ENCODE measurements around the gene HLA-DMB.

HLA-DMB gene

DNA sequence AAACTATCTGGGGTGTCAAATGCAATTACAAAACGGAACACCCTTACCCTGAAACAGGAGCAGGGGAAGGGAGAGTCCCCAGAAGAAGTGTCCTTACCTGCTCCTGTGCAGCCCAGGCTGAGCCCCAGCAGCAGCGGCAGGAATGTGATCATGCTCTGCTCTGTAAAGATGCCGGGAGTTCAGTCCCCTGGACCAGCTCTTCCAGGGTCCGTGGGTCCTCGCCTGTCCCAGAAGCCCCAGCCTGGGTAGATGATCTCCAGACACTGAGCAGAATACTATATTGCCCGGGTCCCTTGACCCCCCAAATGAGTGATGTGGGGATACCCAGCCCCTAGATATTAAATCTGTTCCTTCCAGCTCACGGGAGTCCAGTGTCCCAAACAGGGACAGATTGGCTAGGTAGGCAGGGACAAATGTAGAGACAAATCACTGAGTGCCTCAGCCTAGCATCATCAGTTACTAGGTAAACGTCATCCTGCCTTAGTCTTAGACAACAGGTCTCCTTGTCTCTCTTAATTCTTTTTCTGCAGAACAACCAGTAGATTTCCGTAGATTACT is at the start of gene HLA-DMB:
HLA-DMB (minus strand) TSS at position 373 of the 558 bp plus-strand sequence; CDS start at position 152, 221 bp downstream.
- H3K4me3 ChIP-seq (ENCODE audit: low read length) = no peak within 1 kb of the TSS
- TF ChIP-seq CTCF (conservative IDR thresholded peaks at IDR 0.05; ENCODE audit: low read length) = no peak
- DNase-seq (ENCODE audit: low read depth) = peak; percentile 72

- H3K4me3 ChIP-seq (ENCODE audit: low read length) = no peak overlapping the region
- TF ChIP-seq CTCF (conservative IDR thresholded peaks at IDR 0.05; ENCODE audit: low read length) = no peak
- DNase-seq (ENCODE audit: low read depth) = no peak
Observed at GRCh38 chr6:32989368-32989767, 48.5 kb upstream of the HLA-DMB start.

GRCh38 chr6:32984622-32985389 is 44.0 kb upstream of the HLA-DMB start:
- peak; percentile 91 for TF ChIP-seq CTCF (conservative IDR thresholded peaks at IDR 0.05; ENCODE audit: low read length)

GRCh38 chr6:32983964-32984621 is 43.3 kb upstream of the HLA-DMB start:
- DNase-seq (ENCODE audit: low read depth) = no peak
- TF ChIP-seq CTCF (conservative IDR thresholded peaks at IDR 0.05; ENCODE audit: low read length) = no peak
- no peak overlapping the region for H3K4me3 ChIP-seq (ENCODE audit: low read length)

More at GRCh38 chr6:32984622-32985389, 44.0 kb upstream of the HLA-DMB start:
- no peak overlapping the region for H3K4me3 ChIP-seq (ENCODE audit: low read length)
- peak; percentile 79 for DNase-seq (ENCODE audit: low read depth)

DNA sequence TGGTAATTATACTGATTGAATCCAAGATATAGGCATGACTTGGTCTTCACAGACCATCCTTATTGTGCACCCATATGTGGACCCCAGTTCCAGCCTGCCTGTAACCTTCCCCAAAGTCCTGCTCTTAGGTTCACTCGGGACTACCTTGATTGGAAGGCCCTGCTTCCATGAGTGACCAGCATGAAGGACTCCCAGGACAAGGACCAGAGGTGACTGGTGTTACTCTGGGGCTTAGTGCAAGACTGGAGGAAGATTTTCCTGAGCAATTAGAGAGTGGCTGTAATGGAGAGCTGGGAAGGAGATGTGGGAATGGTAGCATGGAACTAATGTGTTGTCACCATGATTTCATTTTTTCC is 42.6 kb upstream of the HLA-DMB start:
- DNase-seq (ENCODE audit: low read depth) = no peak
- no peak overlapping the region for H3K4me3 ChIP-seq (ENCODE audit: low read length)
- TF ChIP-seq CTCF (conservative IDR thresholded peaks at IDR 0.05; ENCODE audit: low read length) = no peak

DNA sequence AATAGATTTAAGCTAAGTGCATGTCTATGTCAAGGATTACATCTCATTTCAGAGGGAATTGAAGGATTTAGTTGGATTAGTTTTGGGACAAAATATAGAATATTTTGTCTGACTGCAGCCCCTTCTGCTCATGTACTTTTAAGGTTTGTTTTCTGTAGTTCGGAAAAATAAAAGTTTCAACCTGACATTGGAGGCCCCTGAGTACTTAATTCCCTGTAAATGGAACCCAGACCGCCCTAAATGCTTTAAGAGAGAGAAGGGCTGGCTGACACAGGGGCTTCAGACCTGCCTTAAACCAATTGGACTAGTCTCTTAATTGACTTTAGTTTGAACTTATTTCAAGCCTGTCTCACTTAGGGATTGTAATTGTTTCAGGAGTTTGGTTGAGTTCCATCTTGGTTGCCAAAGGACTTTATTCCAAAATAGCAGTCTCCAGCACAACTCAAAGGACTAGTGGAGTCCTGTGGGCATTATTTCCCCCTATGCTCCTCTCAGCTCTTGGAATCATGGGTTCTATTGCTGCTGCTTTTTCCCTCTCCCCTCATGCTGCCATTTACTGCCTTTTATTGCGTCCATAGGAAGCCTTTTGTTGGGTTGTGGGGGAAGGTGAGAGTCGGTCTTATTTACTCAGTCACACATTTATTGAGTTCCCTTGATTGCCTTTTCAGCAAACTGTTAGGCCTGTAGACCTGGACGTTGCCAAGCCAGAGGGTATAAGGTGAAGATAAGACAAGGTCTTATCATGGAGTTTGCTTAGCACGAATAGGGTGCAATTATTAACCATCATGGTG is 42.1 kb upstream of the HLA-DMB start:
- DNase-seq (ENCODE audit: low read depth) = no peak
- H3K4me3 ChIP-seq (ENCODE audit: low read length) = no peak overlapping the region
- no peak for TF ChIP-seq CTCF (conservative IDR thresholded peaks at IDR 0.05; ENCODE audit: low read length)

Measured in AG10803 (cell line).